IMR-90 (cell line): ENCODE measurements around the gene PLEKHG7.

Experiments
- BHLHE40 ChIP-seq: fragments of 150-350 bp; IDR thresholded peaks from 2 replicates; pipeline ENCODE4 v1.6.1; 2016; ENCODE audit warnings: mild to moderate bottlenecking, low read depth, low read length
- CEBPB ChIP-seq: IDR thresholded peaks from 2 replicates; pipeline ENCODE4 v1.6.1; 2012; ENCODE audit warnings: low read depth, low read length, improper control_type of control experiment
- CTCF ChIP-seq: conservative IDR thresholded peaks from 2 replicates; pipeline ENCODE4 v1.5.1; 2012; ENCODE audit warnings: mild to moderate bottlenecking, low read depth, low read length, improper control_type of control experiment
- FOS ChIP-seq: fragments of 150-350 bp; IDR thresholded peaks from 2 replicates; pipeline ENCODE4 v1.6.1; 2016; ENCODE audit warnings: low read depth, low read length
- MXI1 ChIP-seq: IDR thresholded peaks from 2 replicates; pipeline ENCODE4 v1.6.1; 2012; ENCODE audit warnings: low read depth, mild to moderate bottlenecking, low read length, moderate library complexity, borderline replicate concordance
- POLR2A ChIP-seq: IDR thresholded peaks from 2 replicates; pipeline ENCODE4 v1.6.1; 2012; ENCODE audit warnings: mild to moderate bottlenecking, low read depth, low read length
- SMC3 ChIP-seq: fragments of 150-350 bp; IDR thresholded peaks from 2 replicates; pipeline ENCODE4 v1.6.1; 2016; ENCODE audit warnings: low read depth, mild to moderate bottlenecking, antibody characterized with exemption, low read length, moderate library complexity
- USF2 ChIP-seq: fragments of 150-350 bp; IDR thresholded peaks from 2 replicates; pipeline ENCODE4 v1.6.1; 2017; ENCODE audit warnings: mild to moderate bottlenecking, antibody characterized with exemption, low read length, low read depth

- TF ChIP-seq CTCF (no peak), POLR2A (no peak), SMC3 (no peak), MXI1 (no peak), FOS (0 out of 2 replicates have a peak, but pooled peaks have one; percentile 27), USF2 (no peak), CEBPB (no peak), BHLHE40 (no peak)
Measured at GRCh38 chr12:92796650-92797049, 93.9 kb downstream of the PLEKHG7 start.
